Esophagus squamous epithelium (tissue), 4 donors: Measurements from ENCODE around the gene SPIB.

Experiments
- POLR2A ChIP-seq, 4 donors: fragments of 450-650 bp; IDR thresholded peaks; one replicate each; pipeline ENCODE4 v1.6.1; 2017; ENCODE audit warnings: antibody characterized with exemption in 4 of 4, mild to moderate bottlenecking in 4 of 4, moderate library complexity in 3 of 4
- TF ChIP-seq, protein P1 (sequence below), 6 experiments: fragments of 450-650 bp in 4 of 6; fragments of 200-600 bp in 2 of 6; sonication (generic) in 2 of 6; IDR thresholded peaks; one replicate each; pipeline ENCODE4 v1.5.1; 2016 to 2019; ENCODE audit warnings: antibody characterized with exemption in 6 of 6, mild to moderate bottlenecking in 4 of 6, moderate library complexity in 4 of 6

GRCh38 chr19:50467566-50467965 lies 48.8 kb downstream of the SPIB start:
- TF ChIP-seq POLR2A (IDR thresholded peaks at IDR 0.05) = no peak
- TF ChIP-seq, protein P1, sequence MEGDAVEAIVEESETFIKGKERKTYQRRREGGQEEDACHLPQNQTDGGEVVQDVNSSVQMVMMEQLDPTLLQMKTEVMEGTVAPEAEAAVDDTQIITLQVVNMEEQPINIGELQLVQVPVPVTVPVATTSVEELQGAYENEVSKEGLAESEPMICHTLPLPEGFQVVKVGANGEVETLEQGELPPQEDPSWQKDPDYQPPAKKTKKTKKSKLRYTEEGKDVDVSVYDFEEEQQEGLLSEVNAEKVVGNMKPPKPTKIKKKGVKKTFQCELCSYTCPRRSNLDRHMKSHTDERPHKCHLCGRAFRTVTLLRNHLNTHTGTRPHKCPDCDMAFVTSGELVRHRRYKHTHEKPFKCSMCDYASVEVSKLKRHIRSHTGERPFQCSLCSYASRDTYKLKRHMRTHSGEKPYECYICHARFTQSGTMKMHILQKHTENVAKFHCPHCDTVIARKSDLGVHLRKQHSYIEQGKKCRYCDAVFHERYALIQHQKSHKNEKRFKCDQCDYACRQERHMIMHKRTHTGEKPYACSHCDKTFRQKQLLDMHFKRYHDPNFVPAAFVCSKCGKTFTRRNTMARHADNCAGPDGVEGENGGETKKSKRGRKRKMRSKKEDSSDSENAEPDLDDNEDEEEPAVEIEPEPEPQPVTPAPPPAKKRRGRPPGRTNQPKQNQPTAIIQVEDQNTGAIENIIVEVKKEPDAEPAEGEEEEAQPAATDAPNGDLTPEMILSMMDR (IDR thresholded peaks at IDR 0.05) = no peak
